Natural killer cell (primary cell): Measurements from ENCODE around the gene EVI5. TPM values are rescaled to one million over a fixed set of nuclear protein-coding genes. Genes with fewer than 3 reads are reported as not detected.

Experiments
- ATAC-seq, 3 donors: fragments of 150-1000 bp in 2 of 3; fragments of 200-7000 bp in 1 of 3; cut with Tn5 transposase; 1 replicate in 1 of 3; 2 replicates in 2 of 3; pipeline ENCODE4 v1.10.0; 2021; ENCODE audit warnings: mild to moderate bottlenecking in 2 of 3, moderate library complexity in 2 of 3
- DNase-seq, 2 donors: peaks; one replicate each; pipeline versions ENCODE4 v3.0.0 to v3.0.0-alpha.2; 2013 to 2021; ENCODE audit warnings: mixed read lengths in 1 of 2
- H3K27ac ChIP-seq: one replicate; pipeline ENCODE4 v1.5.1; 2013; ENCODE audit warnings: mild to moderate bottlenecking, low read length
- H3K27me3 ChIP-seq: one replicate; pipeline ENCODE4 v1.6.1; 2013; ENCODE audit warnings: low read length; ENCODE audit not compliant: control insufficient read depth, insufficient read depth
- H3K36me3 ChIP-seq: one replicate; pipeline ENCODE4 v1.6.1; 2013; ENCODE audit warnings: low read length; ENCODE audit not compliant: control insufficient read depth, insufficient read depth
- H3K4me1 ChIP-seq: one replicate; pipeline ENCODE4 v1.6.1; 2013; ENCODE audit warnings: low read length; ENCODE audit not compliant: control insufficient read depth, insufficient read depth
- H3K4me3 ChIP-seq: one replicate; pipeline ENCODE4 v1.5.1; 2013; ENCODE audit warnings: low read length
- H3K9me3 ChIP-seq: one replicate; pipeline ENCODE4 v1.6.1; 2013; ENCODE audit warnings: low read length; ENCODE audit not compliant: control insufficient read depth, insufficient read depth
- H3K27ac Mint-ChIP-seq, 2 donors: one replicate each; pipeline ENCODE4 v1.8.0; 2022; ENCODE audit warnings: mild to moderate bottlenecking in 2 of 2, mixed read lengths in 2 of 2, moderate library complexity in 1 of 2
- H3K27me3 Mint-ChIP-seq, 2 donors: one replicate each; pipeline ENCODE4 v1.8.0; 2022; ENCODE audit warnings: low read depth in 2 of 2, mixed read lengths in 2 of 2
- H3K36me3 Mint-ChIP-seq: one replicate; pipeline ENCODE4 v1.8.0; 2022; ENCODE audit warnings: mixed read lengths
- H3K4me1 Mint-ChIP-seq, 2 donors: one replicate each; pipeline ENCODE4 v1.8.0; 2022; ENCODE audit warnings: mixed read lengths in 2 of 2
- H3K4me3 Mint-ChIP-seq: one replicate; pipeline ENCODE4 v1.8.0; 2022; ENCODE audit warnings: mild to moderate bottlenecking, moderate library complexity, mixed read lengths
- H3K9me3 Mint-ChIP-seq, 2 donors: one replicate each; pipeline ENCODE4 v1.8.0; 2022; ENCODE audit warnings: mixed read lengths in 2 of 2
- CTCF ChIP-seq: fragments of 200-600 bp; IDR thresholded peaks from one replicate; pipeline ENCODE4 v1.8.0; 2022; ENCODE audit warnings: antibody characterized with exemption
- WGBS: methylation state at CpG from one replicate; pipeline ENCODE4 v1.1.7; 2013; ENCODE audit warnings: missing lambda C conversion rate; ENCODE audit not compliant: insufficient coverage; 5-methylcytosine and 5-hydroxymethylcytosine counted together
- intact Hi-C: fragments of 100-400 bp; cut with micrococcal nuclease; formaldehyde crosslinking; loops from one replicate; pipeline ENCODE4 v1.14.2; 2022
- total RNA-seq, 4 donors: library from RNA; stranded (reverse); fragments of 120-200 nt in 1 of 4; gene quantifications; one replicate each; pipeline versions ENCODE4 v1.2.3 to v1.2.4, GENCODE V29; 2013 to 2022

The EVI5 gene
- total RNA-seq, 3 donors from 2014 or later (not counting 1 experiment from before 2014, with no cell fraction given), result 3.9 to 6.0 (median 5.5) TPM

DNA sequence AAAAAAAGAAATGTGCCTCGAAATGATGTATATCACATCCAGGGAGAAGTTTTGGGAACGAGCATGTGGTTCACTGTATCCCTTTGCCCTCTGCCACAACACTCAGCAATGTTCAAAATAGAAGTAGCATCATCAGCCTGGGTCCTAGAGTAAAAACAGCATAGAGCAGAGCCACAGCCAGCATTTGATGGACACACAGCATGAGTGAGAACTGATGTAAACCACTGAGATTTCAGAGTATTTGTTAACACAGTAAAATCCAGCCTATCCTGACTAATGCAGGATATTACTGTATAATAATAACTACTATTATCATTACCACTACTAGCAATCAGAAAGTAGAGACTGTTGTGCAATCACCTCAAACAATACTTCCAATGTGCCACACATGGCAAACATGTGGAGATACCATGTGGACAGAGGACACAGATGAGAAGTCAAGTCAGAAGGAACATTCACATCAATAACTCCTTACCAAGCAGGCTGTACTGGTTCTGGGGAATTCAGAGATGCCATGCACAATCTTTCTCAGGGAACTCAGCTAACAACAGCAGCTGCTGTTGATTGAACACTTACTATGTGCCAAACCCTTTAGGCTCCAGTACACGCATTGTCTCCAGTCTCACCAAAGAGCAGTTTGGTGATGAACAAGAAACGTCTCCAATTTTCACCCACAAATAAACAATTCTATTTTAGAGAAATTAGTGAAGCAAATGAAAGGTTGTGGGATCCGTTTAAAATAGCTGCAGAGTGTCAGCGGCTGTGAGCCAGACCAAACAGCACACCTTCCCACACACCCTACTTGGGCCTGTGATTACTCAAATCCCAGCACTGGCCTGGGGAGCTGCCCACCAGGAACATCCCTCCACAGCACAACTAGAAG lies 281.6 kb downstream of the EVI5 start:
- DNase-seq (no peak), ATAC-seq (no peak)
- Histone ChIP-seq H3K36me3 (no peaks in the 10 kb centered on the region), H3K4me3 (no peak overlapping the region), H3K27me3 (no peaks in the 10 kb centered on the region), H3K9me3 (no peaks in the 10 kb centered on the region), H3K27ac (no peak overlapping the region), H3K4me1 (no peaks in the 10 kb centered on the region)
- H3K4me1 Mint-ChIP-seq, result peaks cover 6 to 12% of the 10 kb centered on the region in 2 donors
- H3K27ac Mint-ChIP-seq, result no peak overlapping the region
- H3K36me3 Mint-ChIP-seq, result no peaks in the 10 kb centered on the region
- intact Hi-C loops, result no loop called here
- no peaks in the 10 kb centered on the region for H3K9me3 Mint-ChIP-seq
- no peak for TF ChIP-seq CTCF
- 94% methylated on average over 2 of the region's 6 CpGs for WGBS
- H3K4me3 Mint-ChIP-seq, result no peak overlapping the region
- H3K27me3 Mint-ChIP-seq, result no peaks in the 10 kb centered on the region

- ATAC-seq (peak; percentile 34 to 43 (median 35)), DNase-seq (no peak)
- H3K9me3 ChIP-seq, result no peaks in the 10 kb centered on the region
- Mint-ChIP-seq H3K4me1 (peaks cover 6 to 12% of the 10 kb centered on the region in 2 donors), H3K36me3 (no peaks in the 10 kb centered on the region), H3K9me3 (no peaks in the 10 kb centered on the region), H3K4me3 (no peak overlapping the region), H3K27me3 (no peaks in the 10 kb centered on the region), H3K27ac (no peak overlapping the region)
- no peaks in the 10 kb centered on the region for H3K4me1 ChIP-seq
- no peak overlapping the region for H3K27ac ChIP-seq
- no peak for TF ChIP-seq CTCF
- no peaks in the 10 kb centered on the region for H3K27me3 ChIP-seq
- intact Hi-C loops, result no loop called here
- H3K4me3 ChIP-seq, result no peak overlapping the region
- H3K36me3 ChIP-seq, result no peaks in the 10 kb centered on the region
These were observed 282.7 kb downstream of the EVI5 start for GRCh38 chr1:92502247-92502646.

- H3K36me3 Mint-ChIP-seq, result no peaks in the 10 kb centered on the region
- Histone ChIP-seq H3K27ac (no peak overlapping the region), H3K9me3 (no peaks in the 10 kb centered on the region), H3K4me3 (no peak overlapping the region), H3K36me3 (no peaks in the 10 kb centered on the region), H3K27me3 (no peaks in the 10 kb centered on the region), H3K4me1 (no peaks in the 10 kb centered on the region)
- intact Hi-C loops, result no loop called here
- no peaks in the 10 kb centered on the region for H3K27me3 Mint-ChIP-seq
- peaks cover 6 to 12% of the 10 kb centered on the region in 2 donors for H3K4me1 Mint-ChIP-seq
- H3K4me3 Mint-ChIP-seq, result no peak overlapping the region
- no peak for TF ChIP-seq CTCF
- DNase-seq (no peak), ATAC-seq (no peak)
- H3K27ac Mint-ChIP-seq, result no peak overlapping the region
- WGBS, result no CpG with 5 or more reads among the region's 1 CpG
- no peaks in the 10 kb centered on the region for H3K9me3 Mint-ChIP-seq
These were observed 284.4 kb downstream of the EVI5 start for GRCh38 chr1:92500552-92500951.
